Thyroid gland (tissue), 4 donors: ENCODE measurements around the gene ANKRD13C.

ENCODE experiments used
- CTCF ChIP-seq, 6 experiments: fragments of 200-600 bp in 3 of 6; fragments of 450-650 bp in 3 of 6; sonication (generic) in 3 of 6; IDR thresholded peaks; one replicate each; pipeline ENCODE4 v1.5.1; 2016 to 2019; ENCODE audit warnings: antibody characterized with exemption in 6 of 6, mild to moderate bottlenecking in 2 of 6, inconsistent platforms in 1 of 6, moderate library complexity in 1 of 6
- POLR2A ChIP-seq, 2 donors: fragments of 450-650 bp; IDR thresholded peaks; one replicate each; pipeline ENCODE4 v1.6.1; 2017; ENCODE audit warnings: antibody characterized with exemption in 2 of 2, mild to moderate bottlenecking in 2 of 2, moderate library complexity in 1 of 2

- TF ChIP-seq POLR2A (IDR thresholded peaks at IDR 0.05): no peak
- TF ChIP-seq CTCF (IDR thresholded peaks at IDR 0.05): no peak
Observed at GRCh38 chr1:70360321-70360720, 5.8 kb upstream of the ANKRD13C start.
